CD14-positive monocyte (primary cell): ENCODE measurements around the gene PLEKHO1. TPM values are rescaled to one million over a fixed set of nuclear protein-coding genes. Genes with fewer than 3 reads are reported as not detected.

Experiments
- DNase-seq, 3 donors: peaks; one replicate each; pipeline ENCODE4 v3.0.0-alpha.2; 2011 to 2022
- H2AFZ ChIP-seq: 2 replicates; pipeline ENCODE4 v1.6.0; 2012; ENCODE audit warnings: mild to moderate bottlenecking, low read depth, low read length, inconsistent platforms; ENCODE audit not compliant: insufficient read depth, poor library complexity, severe bottlenecking
- H3K27ac ChIP-seq, 2 donors: 1 replicate in 1 of 2; 2 replicates in 1 of 2; pipeline ENCODE4 v1.5.1; 2012 to 2013; ENCODE audit warnings: low read length in 2 of 2, control low read depth in 1 of 2, inconsistent platforms in 1 of 2, low read depth in 1 of 2, mild to moderate bottlenecking in 1 of 2
- H3K27me3 ChIP-seq, 2 donors: one replicate each; pipeline versions ENCODE4 v1.6.0 to v1.6.1; 2011 to 2013; ENCODE audit warnings: low read length in 2 of 2; ENCODE audit not compliant: control insufficient read depth in 2 of 2, insufficient read depth in 2 of 2
- H3K36me3 ChIP-seq, 2 donors: replicated peaks in 1 of 2; 1 replicate in 1 of 2; 2 replicates in 1 of 2; pipeline versions ENCODE4 v1.5.1 to v1.6.1; 2012 to 2013; ENCODE audit warnings: low read length in 2 of 2, control low read depth in 1 of 2, inconsistent platforms in 1 of 2, mild to moderate bottlenecking in 1 of 2; ENCODE audit not compliant: insufficient read depth in 2 of 2, control insufficient read depth in 1 of 2
- H3K4me1 ChIP-seq, 2 donors: 1 replicate in 1 of 2; 2 replicates in 1 of 2; pipeline versions ENCODE4 v1.5.1 to v1.6.1; 2012 to 2013; ENCODE audit warnings: low read length in 2 of 2, control low read depth in 1 of 2, inconsistent platforms in 1 of 2, mild to moderate bottlenecking in 1 of 2, moderate library complexity in 1 of 2; ENCODE audit not compliant: insufficient read depth in 2 of 2, control insufficient read depth in 1 of 2
- H3K4me2 ChIP-seq: replicated peaks from 2 replicates; pipeline ENCODE3; 2012; ENCODE audit warnings: low read length, moderate library complexity, mild to moderate bottlenecking; ENCODE audit not compliant: poor library complexity, severe bottlenecking; ENCODE audit errors: extremely low read depth
- H3K4me3 ChIP-seq, 3 experiments: fragments of 200-600 bp in 1 of 3; sonication (generic) in 1 of 3; replicated peaks in 1 of 3; 1 replicate in 2 of 3; 2 replicates in 1 of 3; pipeline ENCODE4 v1.5.1; 2011 to 2013; ENCODE audit warnings: low read length in 3 of 3, mild to moderate bottlenecking in 3 of 3, control low read depth in 2 of 3, low read depth in 2 of 3, inconsistent platforms in 1 of 3, moderate library complexity in 1 of 3
- H3K79me2 ChIP-seq: 2 replicates; pipeline ENCODE4 v1.6.0; 2012; ENCODE audit warnings: mild to moderate bottlenecking, control low read depth, inconsistent platforms, low read length, moderate library complexity; ENCODE audit not compliant: insufficient read depth
- H3K9ac ChIP-seq: 2 replicates; pipeline ENCODE4 v1.6.0; 2017; ENCODE audit warnings: low read length, mild to moderate bottlenecking; ENCODE audit not compliant: insufficient read depth, poor library complexity, severe bottlenecking
- H3K9me3 ChIP-seq, 2 donors: replicated peaks in 1 of 2; 1 replicate in 1 of 2; 2 replicates in 1 of 2; pipeline versions ENCODE4 v1.5.1 to v1.6.1; 2012 to 2013; ENCODE audit warnings: low read length in 2 of 2, control low read depth in 1 of 2; ENCODE audit not compliant: control insufficient read depth in 1 of 2, insufficient read depth in 1 of 2
- H4K20me1 ChIP-seq: 2 replicates; pipeline ENCODE4 v1.6.0; 2012; ENCODE audit warnings: mild to moderate bottlenecking, low read length, control low read depth, moderate library complexity; ENCODE audit not compliant: insufficient read depth
- H3K27ac Mint-ChIP-seq, 7 donors: one replicate each; pipeline ENCODE4 v1.8.0; 2020; ENCODE audit warnings: mild to moderate bottlenecking in 7 of 7, mixed read lengths in 7 of 7, moderate library complexity in 6 of 7, inconsistent platforms in 2 of 7
- H3K27me3 Mint-ChIP-seq, 3 donors: one replicate each; pipeline ENCODE4 v1.8.0; 2021 to 2022; ENCODE audit warnings: low read depth in 3 of 3, mild to moderate bottlenecking in 3 of 3, mixed read lengths in 3 of 3, moderate library complexity in 3 of 3, inconsistent platforms in 1 of 3
- H3K36me3 Mint-ChIP-seq, 2 donors: one replicate each; pipeline ENCODE4 v1.8.0; 2020; ENCODE audit warnings: mixed read lengths in 2 of 2, inconsistent platforms in 1 of 2, mild to moderate bottlenecking in 1 of 2
- H3K4me1 Mint-ChIP-seq: one replicate; pipeline ENCODE4 v1.8.0; 2020; ENCODE audit warnings: mild to moderate bottlenecking, mixed read lengths
- H3K4me3 Mint-ChIP-seq, 2 donors: one replicate each; pipeline ENCODE4 v1.8.0; 2020; ENCODE audit warnings: mild to moderate bottlenecking in 2 of 2, mixed read lengths in 2 of 2, moderate library complexity in 1 of 2
- H3K9me3 Mint-ChIP-seq, 7 donors: one replicate each; pipeline ENCODE4 v1.8.0; 2020 to 2022; ENCODE audit warnings: mixed read lengths in 7 of 7, mild to moderate bottlenecking in 6 of 7, moderate library complexity in 6 of 7, inconsistent platforms in 2 of 7
- CTCF ChIP-seq: fragments of 200-600 bp; IDR thresholded peaks from one replicate; pipeline ENCODE4 v1.8.0; 2022; ENCODE audit warnings: antibody characterized with exemption, mild to moderate bottlenecking
- WGBS: methylation state at CpG from one replicate; pipeline ENCODE4 v1.1.5; 2013; ENCODE audit warnings: missing lambda C conversion rate; ENCODE audit not compliant: insufficient coverage; 5-methylcytosine and 5-hydroxymethylcytosine counted together
- intact Hi-C, 2 donors: fragments of 100-400 bp; cut with micrococcal nuclease; formaldehyde crosslinking; loops; one replicate each; pipeline versions ENCODE4 v1.15.0 to v1.15.1; 2023
- polyA plus RNA-seq, 3 donors: library from polyadenylated mRNA; depleted of rRNA in 1 of 3; unstranded in 2 of 3; stranded (reverse) in 1 of 3; fragments of 300-500 nt in 2 of 3; fragments of >200 nt in 1 of 3; fragmentation: Illumina TruSeq in 2 of 3; gene quantifications; 1 replicate in 2 of 3; 2 replicates in 1 of 3; pipeline ENCODE4 v1.2.3, GENCODE V29; 2012 to 2021

Gene PLEKHO1
- polyA plus RNA-seq, 3 donors: 87.2 to 170 (median 110) TPM

DNA sequence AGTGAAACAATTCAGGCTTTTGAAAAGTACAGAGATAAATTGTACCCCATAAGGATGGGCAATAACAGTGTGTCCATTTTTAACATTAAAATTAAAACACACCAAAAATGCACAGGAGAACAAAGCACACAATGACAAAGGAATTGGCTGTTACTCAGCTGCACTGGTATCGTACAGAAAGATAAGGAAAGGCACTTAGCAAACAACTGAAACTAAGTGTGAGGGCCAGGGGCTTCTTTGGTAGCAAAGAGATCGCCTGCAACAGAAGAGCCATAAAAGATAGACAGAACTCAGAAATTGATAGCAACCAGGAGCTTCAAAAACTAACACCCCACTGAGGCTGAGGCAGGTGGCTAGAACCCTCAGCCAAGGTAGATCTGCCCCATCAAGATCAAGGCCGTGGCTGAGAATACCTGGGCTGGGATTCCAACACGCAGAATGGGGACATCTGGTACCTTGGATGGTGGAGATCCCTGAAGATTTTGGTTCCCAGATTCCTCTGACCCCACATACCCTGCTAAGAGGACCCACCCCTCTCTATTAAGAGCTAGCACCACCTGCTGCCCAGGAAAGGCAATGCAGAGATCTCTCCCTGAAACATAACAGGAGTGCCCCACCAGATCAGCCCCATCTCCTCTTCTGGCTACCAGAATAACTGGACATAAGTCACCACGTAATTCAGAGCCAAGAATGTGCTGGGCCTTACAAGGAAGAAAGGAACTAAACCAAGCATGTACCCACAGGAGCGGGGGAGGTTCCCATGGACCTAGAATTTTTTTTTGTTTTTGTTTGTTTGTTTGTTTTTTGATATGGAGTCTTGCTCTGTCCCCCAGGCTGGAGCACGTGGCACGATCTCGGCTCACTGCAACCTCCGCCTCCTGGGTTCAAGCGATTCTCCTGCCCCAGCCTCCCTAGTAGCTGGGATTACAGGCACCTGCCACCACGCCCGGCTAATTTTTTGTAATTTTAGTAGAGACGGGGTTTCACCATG is 16.2 kb downstream of the PLEKHO1 start:
- peak; percentile 80 for TF ChIP-seq CTCF
- Histone ChIP-seq H2AFZ (no peak overlapping the region), H4K20me1 (no peaks in the 10 kb centered on the region), H3K9me3 (no peaks in the 10 kb centered on the region), H3K4me3 (peak overlapping the region in 1 of 3 experiments; percentile 83), H3K79me2 (peaks cover 11% of the 10 kb centered on the region), H3K27ac (peak overlapping the region; percentile 64 to 97), H3K9ac (no peak overlapping the region), H3K36me3 (no peaks in the 10 kb centered on the region), H3K4me1 (peaks cover 64 to 77% of the 10 kb centered on the region in 2 donors), H3K27me3 (no peaks in the 10 kb centered on the region), H3K4me2 (peak overlapping the region; percentile 86)
- H3K4me3 Mint-ChIP-seq: peak overlapping the region; percentile 27 to 28
- 52% methylated on average over 3 of the region's 14 CpGs for WGBS
- intact Hi-C loops: loop anchor here (2.0 to 10.0 kb wide), 3 partner anchors 15 to 201 kb away; no protein-coding TSS in a partner anchor
- peaks cover 12 to 16% of the 10 kb centered on the region in 2 donors for H3K36me3 Mint-ChIP-seq
- H3K27me3 Mint-ChIP-seq: peaks cover 0 to 2% (median 0%) of the 10 kb centered on the region in 3 donors
- peak overlapping the region; percentile 95 to 99 (median 99) for H3K27ac Mint-ChIP-seq
- peak in 2 of 3 donors; percentile 49 to 57 for DNase-seq
- peaks cover 80% of the 10 kb centered on the region for H3K4me1 Mint-ChIP-seq
- no peaks in the 10 kb centered on the region for H3K9me3 Mint-ChIP-seq

DNA sequence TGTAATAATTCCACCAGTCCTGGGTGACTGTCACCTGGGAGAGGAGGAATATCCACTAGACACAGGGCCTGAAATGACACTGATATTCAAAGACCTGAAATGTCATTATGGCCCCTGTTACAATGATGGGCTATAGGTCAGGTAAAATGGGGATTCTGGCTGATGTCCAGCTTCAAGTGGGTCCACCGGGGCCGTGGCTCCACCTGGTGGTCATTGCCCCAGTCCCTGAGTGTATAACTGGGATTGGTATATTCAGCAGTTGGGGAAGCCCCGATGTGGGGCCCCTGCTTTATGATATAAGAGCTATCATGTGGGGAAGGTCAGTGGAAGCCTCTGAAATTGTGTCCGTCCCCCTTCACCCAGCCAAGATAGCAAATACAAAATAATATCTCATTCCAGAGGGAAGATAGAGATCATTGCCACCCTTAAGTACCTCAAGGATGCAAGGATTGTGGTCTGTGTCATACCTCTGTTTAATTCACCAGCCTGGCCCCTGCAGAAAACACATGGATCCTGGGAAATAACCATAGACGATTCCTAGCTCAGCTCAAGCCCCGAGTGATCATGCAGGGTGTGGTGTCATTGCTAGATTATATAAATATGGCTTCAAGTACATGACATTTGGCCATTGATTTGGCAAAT is 19.4 kb downstream of the PLEKHO1 start:
- H3K9me3 Mint-ChIP-seq: no peaks in the 10 kb centered on the region
- Histone ChIP-seq H2AFZ (no peak overlapping the region), H3K4me1 (peaks cover 37 to 52% of the 10 kb centered on the region in 2 donors), H3K4me2 (no peak overlapping the region), H3K4me3 (no peak overlapping the region), H3K79me2 (no peaks in the 10 kb centered on the region), H3K9ac (no peak overlapping the region), H3K27ac (no peak overlapping the region), H3K36me3 (no peaks in the 10 kb centered on the region), H3K27me3 (no peaks in the 10 kb centered on the region), H3K9me3 (no peaks in the 10 kb centered on the region), H4K20me1 (no peaks in the 10 kb centered on the region)
- H3K27me3 Mint-ChIP-seq: peaks cover 0 to 4% (median 0%) of the 10 kb centered on the region in 3 donors
- H3K36me3 Mint-ChIP-seq: peaks cover 14% of the 10 kb centered on the region in 2 donors
- H3K4me1 Mint-ChIP-seq: peaks cover 60% of the 10 kb centered on the region
- 82% methylated on average over 2 of the region's 6 CpGs for WGBS
- H3K27ac Mint-ChIP-seq: peak overlapping the region in 1 of 7 donors; percentile 72
- no peak overlapping the region for H3K4me3 Mint-ChIP-seq
- peak; percentile 54 to 77 (median 77) for DNase-seq
- intact Hi-C loops: loop anchor here (1.0 to 10.0 kb wide), 3 partner anchors 96 to 204 kb away; no protein-coding TSS in a partner anchor
- TF ChIP-seq CTCF: peak; percentile 87
